Tibial nerve (tissue), 4 donors: ENCODE results near the gene ABTB1.

Source experiments
- CTCF ChIP-seq, 5 experiments: fragments of 200-600 bp in 3 of 5; fragments of 450-650 bp in 2 of 5; sonication (generic) in 3 of 5; IDR thresholded peaks; one replicate each; pipeline ENCODE4 v1.5.1; 2016 to 2019; ENCODE audit warnings: antibody characterized with exemption in 5 of 5, mild to moderate bottlenecking in 3 of 5, moderate library complexity in 2 of 5
- EP300 ChIP-seq, 2 donors: sonication (generic); formaldehyde crosslinking; IDR thresholded peaks; one replicate each; pipeline ENCODE4 v1.6.1; 2017; ENCODE audit warnings: antibody characterized with exemption in 2 of 2, mild to moderate bottlenecking in 1 of 2

GRCh38 chr3:127710155-127710941 lies 37.6 kb downstream of the ABTB1 start:
- no peak for TF ChIP-seq CTCF (IDR thresholded peaks at IDR 0.05)
- TF ChIP-seq EP300 (IDR thresholded peaks at IDR 0.05), result no peak
